ENCODE results near the gene SMIM45.
A peak's percentile ranks its signal among the peaks of the same experiment; 100 is the strongest.

The SMIM45 gene

DNA sequence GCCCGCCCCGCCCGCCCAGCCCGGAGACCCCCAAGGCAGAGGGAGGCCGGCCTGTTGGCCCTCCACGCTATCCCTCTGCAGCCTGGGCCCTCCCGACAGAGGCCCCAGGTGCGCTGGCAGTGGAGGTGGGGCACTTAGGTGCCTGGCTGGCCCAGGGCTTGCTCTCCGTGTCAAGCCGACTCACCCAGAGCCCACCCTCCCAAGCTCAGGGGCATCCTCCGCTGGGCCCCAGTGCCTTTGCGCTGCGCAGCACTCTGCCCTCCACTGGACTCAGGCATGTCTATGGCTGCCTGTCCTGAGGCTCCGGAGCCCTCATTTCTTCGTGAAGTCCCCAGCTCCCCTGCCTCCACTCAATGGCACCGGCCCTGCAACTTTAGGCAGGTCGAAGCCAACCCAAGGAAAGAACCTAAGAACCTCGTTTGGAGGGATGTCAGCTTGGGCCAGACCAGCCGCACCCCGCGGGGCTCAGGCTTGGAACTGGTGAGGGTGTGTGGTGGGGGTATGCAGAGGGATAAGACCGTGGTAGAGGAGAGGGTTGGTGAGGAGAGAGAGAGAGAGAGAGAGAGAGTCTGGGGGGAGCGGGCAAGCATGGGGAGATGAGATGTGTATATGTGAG lies 6.1 kb downstream of the SMIM45 start:
- H3K56ac ChIP-seq (ENCODE audit: extremely low read depth, insufficient read depth, low read length), result no peak overlapping the region
- no peak overlapping the region for H2BK5ac ChIP-seq (ENCODE audit: low read depth, low read length, poor library complexity, severe bottlenecking)
- ChIA-PET POLR2A (ENCODE audit: unreplicated experiment) (no interaction called here), CTCF (no interaction called here)
- no peak overlapping the region for H4K91ac ChIP-seq (ENCODE audit: insufficient read depth, low read depth, low read length)
- no peak overlapping the region for H3K9ac ChIP-seq (ENCODE audit: low read depth, low read length)
- no peak overlapping the region for H4K8ac ChIP-seq (ENCODE audit: low read depth in 2 of 2, low read length in 2 of 2)
- peak overlapping the region; percentile 67 for H2AFZ ChIP-seq (replicated peaks; ENCODE audit: low read length, poor library complexity)
- H3K79me1 ChIP-seq (ENCODE audit: low read depth in 1 of 2, low read length in 2 of 2), result no peaks in the 10 kb centered on the region
- H2AK5ac ChIP-seq (ENCODE audit: low read depth, low read length), result no peak overlapping the region
- H3K18ac ChIP-seq (ENCODE audit: low read depth, low read length), result no peak overlapping the region
- BruUV-seq (replicated peaks), result no TSS peak
- H2BK15ac ChIP-seq (ENCODE audit: low read depth, low read length), result no peak overlapping the region
- H3K14ac ChIP-seq (replicated peaks; ENCODE audit: low read depth, low read length), result no peak overlapping the region
- TF ChIP-seq, protein P1, sequence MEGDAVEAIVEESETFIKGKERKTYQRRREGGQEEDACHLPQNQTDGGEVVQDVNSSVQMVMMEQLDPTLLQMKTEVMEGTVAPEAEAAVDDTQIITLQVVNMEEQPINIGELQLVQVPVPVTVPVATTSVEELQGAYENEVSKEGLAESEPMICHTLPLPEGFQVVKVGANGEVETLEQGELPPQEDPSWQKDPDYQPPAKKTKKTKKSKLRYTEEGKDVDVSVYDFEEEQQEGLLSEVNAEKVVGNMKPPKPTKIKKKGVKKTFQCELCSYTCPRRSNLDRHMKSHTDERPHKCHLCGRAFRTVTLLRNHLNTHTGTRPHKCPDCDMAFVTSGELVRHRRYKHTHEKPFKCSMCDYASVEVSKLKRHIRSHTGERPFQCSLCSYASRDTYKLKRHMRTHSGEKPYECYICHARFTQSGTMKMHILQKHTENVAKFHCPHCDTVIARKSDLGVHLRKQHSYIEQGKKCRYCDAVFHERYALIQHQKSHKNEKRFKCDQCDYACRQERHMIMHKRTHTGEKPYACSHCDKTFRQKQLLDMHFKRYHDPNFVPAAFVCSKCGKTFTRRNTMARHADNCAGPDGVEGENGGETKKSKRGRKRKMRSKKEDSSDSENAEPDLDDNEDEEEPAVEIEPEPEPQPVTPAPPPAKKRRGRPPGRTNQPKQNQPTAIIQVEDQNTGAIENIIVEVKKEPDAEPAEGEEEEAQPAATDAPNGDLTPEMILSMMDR (conservative IDR thresholded peaks at IDR 0.05; ENCODE audit: low read depth, low read length), result no peak
- TF ChIP-seq MAFK (IDR thresholded peaks at IDR 0.05; ENCODE audit: low read depth, low read length), result no peak
- no peak for TF ChIP-seq RFX5 (IDR thresholded peaks at IDR 0.05; ENCODE audit: low read depth, low read length)
- no peak for TF ChIP-seq MAZ (IDR thresholded peaks at IDR 0.05; ENCODE audit: borderline replicate concordance, low read depth, low read length)
- TF ChIP-seq RAD21 (IDR thresholded peaks at IDR 0.05; ENCODE audit: low read length), result no peak
- TF ChIP-seq NFE2L2 (IDR thresholded peaks at IDR 0.05; ENCODE audit: low read depth, low read length), result no peak
- TF ChIP-seq BHLHE40 (IDR thresholded peaks at IDR 0.05; ENCODE audit: low read depth, low read length), result no peak
- no peak for TF ChIP-seq MXI1 (IDR thresholded peaks at IDR 0.05; ENCODE audit: borderline replicate concordance, low read depth, low read length)
- no peak for TF ChIP-seq FOS (IDR thresholded peaks at IDR 0.05; ENCODE audit: low read depth, low read length)
- TF ChIP-seq CHD1 (IDR thresholded peaks at IDR 0.05; ENCODE audit: low read depth, low read length), result no peak
- no peak for TF ChIP-seq RCOR1 (IDR thresholded peaks at IDR 0.05; ENCODE audit: insufficient replicate concordance, low read length)
- TF ChIP-seq SMC3 (IDR thresholded peaks at IDR 0.05; ENCODE audit: low read depth, low read length), result no peak
- TF ChIP-seq POLR2A (IDR thresholded peaks at IDR 0.05; ENCODE audit: low read depth, low read length), result no peak
- TF ChIP-seq, protein P2, sequence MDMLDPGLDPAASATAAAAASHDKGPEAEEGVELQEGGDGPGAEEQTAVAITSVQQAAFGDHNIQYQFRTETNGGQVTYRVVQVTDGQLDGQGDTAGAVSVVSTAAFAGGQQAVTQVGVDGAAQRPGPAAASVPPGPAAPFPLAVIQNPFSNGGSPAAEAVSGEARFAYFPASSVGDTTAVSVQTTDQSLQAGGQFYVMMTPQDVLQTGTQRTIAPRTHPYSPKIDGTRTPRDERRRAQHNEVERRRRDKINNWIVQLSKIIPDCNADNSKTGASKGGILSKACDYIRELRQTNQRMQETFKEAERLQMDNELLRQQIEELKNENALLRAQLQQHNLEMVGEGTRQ (IDR thresholded peaks at IDR 0.05; ENCODE audit: low read depth, low read length), result no peak
- TF ChIP-seq CEBPB (IDR thresholded peaks at IDR 0.05; ENCODE audit: low read depth, low read length), result no peak
- TF ChIP-seq, protein P3, sequence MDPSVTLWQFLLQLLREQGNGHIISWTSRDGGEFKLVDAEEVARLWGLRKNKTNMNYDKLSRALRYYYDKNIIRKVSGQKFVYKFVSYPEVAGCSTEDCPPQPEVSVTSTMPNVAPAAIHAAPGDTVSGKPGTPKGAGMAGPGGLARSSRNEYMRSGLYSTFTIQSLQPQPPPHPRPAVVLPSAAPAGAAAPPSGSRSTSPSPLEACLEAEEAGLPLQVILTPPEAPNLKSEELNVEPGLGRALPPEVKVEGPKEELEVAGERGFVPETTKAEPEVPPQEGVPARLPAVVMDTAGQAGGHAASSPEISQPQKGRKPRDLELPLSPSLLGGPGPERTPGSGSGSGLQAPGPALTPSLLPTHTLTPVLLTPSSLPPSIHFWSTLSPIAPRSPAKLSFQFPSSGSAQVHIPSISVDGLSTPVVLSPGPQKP (IDR thresholded peaks at IDR 0.05; ENCODE audit: borderline replicate concordance, low read depth, low read length), result no peak
- H2AK9ac ChIP-seq (replicated peaks; ENCODE audit: low read depth, low read length, poor library complexity), result no peak overlapping the region
- no peak overlapping the region for H2BK120ac ChIP-seq (ENCODE audit: low read depth, low read length)
- H3K4me3 ChIP-seq (ENCODE audit: insufficient read depth, low read depth, low read length), result no peak overlapping the region
- H3K4me2 ChIP-seq (ENCODE audit: low read depth, low read length), result no peak overlapping the region
- H3K36me3 ChIP-seq (ENCODE audit: control insufficient read depth, insufficient read depth, low read length), result no peaks in the 10 kb centered on the region
- 68% methylated on average over 5 of the region's 23 CpGs; no CpG with 5 or more reads in 1 of the 2 experiments for WGBS, 2 experiments (ENCODE audit: extremely low coverage in 2 of 2, insufficient read length in 1 of 2)
- H3K4ac ChIP-seq (ENCODE audit: low read depth, low read length), result no peak overlapping the region
- no peak overlapping the region for H4K5ac ChIP-seq (ENCODE audit: low read depth, low read length)
- H3K9me1 ChIP-seq (ENCODE audit: insufficient read depth, low read length), result no peaks in the 10 kb centered on the region
- H3K27ac ChIP-seq (ENCODE audit: insufficient read depth, low read length), result no peak overlapping the region
- DNase-seq (no peak), ATAC-seq (ENCODE audit: low read depth) (no peak)
- no peaks in the 10 kb centered on the region for H3K4me1 ChIP-seq (ENCODE audit: control insufficient read depth, insufficient read depth, low read length)
- in situ Hi-C loops (cut with MboI; ENCODE audit: low sequenced_read_pairs) (no loop called here), intact Hi-C loops (cut with micrococcal nuclease) (no loop called here), dilution Hi-C loops (cut with HindIII; ENCODE audit: low sequenced_read_pairs, unreplicated experiment) (no loop called here)
- no peak overlapping the region for H3K23ac ChIP-seq (ENCODE audit: low read depth, low read length)
- H3K9me3 ChIP-seq (ENCODE audit: control insufficient read depth, insufficient read depth, low read length), result no peaks in the 10 kb centered on the region
- no peaks in the 10 kb centered on the region for H4K20me1 ChIP-seq (ENCODE audit: insufficient read depth, low read length)
- no peaks in the 10 kb centered on the region for H3K27me3 ChIP-seq (ENCODE audit: control insufficient read depth, insufficient read depth, low read length)
- H2BK20ac ChIP-seq (ENCODE audit: low read depth, low read length), result no peak overlapping the region

All from IMR-90 (cell line).